SW480 (cell line): ENCODE data around the gene IL17RE.

ENCODE experiments used
- DNase-seq: peaks from one replicate; pipeline ENCODE4 v3.0.0-alpha.2; 2016; ENCODE audit warnings: low spot score

IL17RE gene

DNA sequence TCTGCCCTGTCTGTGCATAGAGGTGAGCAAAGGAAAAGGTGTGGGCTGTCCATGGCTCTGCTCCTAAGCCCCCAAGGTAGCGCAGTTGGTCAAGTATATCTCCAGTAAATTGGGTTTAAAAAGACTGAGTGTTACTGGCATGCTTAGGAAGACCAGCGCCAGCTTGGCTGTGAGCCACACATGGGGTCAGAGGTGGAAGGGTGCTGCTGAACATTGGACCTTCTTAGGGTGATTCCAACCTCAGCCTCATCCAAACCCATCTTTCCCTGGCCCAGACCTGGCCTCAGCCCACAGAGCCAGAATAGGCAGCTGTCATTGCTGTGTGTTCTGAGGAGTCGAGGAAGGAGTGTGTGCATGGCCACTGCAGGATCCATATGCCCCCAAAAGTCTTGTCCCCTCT, 5.6 kb downstream of the IL17RE start:
- no peak for DNase-seq

DNA sequence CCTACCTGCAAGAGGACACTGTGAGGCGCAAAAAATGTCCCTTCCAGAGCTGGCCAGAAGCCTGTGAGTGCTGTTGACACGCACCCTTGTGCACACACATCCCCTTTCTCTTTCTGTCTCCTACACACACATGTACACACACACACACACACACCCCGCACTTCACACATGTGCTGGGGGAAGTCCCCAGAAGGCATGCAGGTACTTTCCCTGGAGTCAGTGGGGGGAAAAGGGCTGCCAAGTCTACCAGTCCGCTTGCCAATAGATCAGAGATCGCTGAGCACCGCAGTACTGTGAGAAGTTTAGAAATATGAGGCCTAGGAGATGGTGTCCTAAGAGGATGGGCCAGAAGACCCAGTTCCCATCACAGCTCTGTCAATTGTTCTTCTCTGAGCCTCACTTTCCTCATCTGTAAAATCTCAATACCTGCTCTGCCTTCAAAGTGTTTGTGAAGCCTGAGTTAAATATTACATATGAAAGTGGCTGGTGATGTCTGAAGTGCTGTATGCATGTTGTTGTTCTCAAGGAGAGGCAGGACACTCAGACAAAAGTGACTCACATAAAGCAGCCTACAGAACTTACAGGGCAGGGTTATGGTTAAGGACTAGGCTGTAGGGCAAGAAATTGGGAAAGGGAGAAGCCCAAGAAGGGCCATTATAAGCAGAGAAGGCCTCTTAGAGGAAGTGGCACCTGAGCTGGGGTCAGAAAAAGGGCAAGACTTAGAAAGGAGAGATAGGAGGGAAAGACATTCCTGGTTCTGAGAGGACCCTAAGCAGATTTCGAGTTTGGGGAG, 6.8 kb downstream of the IL17RE start:
- DNase-seq: no peak

DNA sequence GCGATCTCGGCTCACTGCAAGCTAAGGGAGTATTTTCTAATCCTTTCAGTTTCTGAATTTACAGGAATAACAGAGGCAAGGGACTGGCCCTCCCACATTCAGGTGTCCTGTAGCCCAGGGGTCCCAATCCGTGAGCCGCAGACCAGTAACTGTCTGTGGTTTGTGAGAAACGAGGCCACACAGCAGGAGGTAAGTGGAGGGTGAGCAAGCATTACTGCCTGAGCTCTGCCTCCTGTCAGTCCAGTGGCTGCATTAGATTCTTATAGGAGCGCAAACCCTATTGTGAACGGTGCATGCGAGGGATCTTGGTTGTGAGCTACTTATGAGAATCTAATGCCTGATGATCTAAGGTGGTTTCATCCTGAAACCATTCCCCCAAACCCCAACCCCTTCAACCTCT, 9.2 kb downstream of the IL17RE start:
- no peak for DNase-seq

DNA sequence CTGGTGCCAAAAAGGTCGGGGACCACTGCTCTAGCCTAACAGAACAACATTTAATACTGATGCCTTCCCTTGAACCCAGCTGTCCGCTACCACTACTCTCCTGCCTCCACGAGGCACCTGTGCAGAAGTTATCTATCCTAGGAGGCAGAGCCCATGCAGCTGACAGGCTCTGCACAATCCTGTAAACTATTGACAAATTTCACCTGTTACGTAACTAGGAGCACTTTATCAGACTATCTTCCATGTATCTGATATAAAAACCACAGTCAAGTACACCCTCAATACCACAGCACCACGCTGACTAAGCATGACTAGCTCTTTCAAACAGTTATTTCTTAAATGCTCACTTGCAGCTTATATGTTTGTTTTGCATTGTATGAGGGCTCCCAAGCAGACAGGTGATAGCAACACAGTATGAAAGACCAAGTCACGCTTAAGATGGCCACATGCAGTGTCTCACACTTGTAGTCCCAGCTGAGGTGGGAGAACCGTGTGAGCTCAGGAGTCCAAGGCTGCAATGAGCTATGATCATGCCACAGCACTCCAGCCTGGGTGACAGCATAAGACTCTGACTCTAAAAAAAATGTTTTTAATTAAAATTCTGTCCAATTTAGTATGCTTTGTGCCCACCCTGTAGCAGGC, 9.8 kb downstream of the IL17RE start:
- no peak for DNase-seq

DNA sequence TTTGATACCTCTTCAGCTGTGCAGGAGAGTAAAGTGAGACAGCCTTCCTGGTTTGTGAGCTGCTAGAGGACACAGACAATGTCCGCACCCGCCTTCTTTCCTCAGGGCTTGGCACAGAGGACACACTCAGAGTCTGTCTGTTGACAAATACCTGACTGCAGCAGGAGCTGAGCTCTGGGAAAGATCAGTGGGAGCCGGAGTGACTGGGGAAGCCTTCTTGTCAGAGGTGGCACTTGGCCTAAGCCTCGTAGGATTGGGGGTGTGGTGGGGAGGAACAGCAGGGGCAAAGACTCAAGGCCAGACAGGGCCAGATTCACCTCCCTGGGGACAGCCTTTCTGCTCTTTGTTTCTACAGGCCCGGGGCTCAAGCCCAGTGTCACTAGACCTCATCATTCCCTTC, 11.0 kb downstream of the IL17RE start:
- no peak for DNase-seq

DNA sequence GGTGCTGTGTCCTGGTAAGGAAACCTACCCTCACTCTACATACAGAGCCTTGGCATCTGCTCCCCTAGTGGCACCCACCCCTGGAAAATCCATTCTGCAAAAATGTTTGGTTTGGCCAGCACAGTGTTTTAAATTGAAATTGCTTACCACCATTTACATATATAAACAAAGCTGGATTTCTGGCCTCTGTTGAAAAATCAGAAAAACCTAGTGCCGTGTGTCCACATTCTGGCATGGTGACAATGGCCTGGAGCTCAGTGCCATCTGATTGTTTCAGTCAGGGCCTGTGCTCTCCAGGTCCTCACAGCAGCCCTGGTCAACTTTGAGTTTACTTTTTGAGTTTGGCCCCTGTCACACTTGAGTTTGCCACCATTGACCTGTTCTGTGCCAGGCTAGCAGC, 11.4 kb downstream of the IL17RE start:
- DNase-seq: no peak

DNA sequence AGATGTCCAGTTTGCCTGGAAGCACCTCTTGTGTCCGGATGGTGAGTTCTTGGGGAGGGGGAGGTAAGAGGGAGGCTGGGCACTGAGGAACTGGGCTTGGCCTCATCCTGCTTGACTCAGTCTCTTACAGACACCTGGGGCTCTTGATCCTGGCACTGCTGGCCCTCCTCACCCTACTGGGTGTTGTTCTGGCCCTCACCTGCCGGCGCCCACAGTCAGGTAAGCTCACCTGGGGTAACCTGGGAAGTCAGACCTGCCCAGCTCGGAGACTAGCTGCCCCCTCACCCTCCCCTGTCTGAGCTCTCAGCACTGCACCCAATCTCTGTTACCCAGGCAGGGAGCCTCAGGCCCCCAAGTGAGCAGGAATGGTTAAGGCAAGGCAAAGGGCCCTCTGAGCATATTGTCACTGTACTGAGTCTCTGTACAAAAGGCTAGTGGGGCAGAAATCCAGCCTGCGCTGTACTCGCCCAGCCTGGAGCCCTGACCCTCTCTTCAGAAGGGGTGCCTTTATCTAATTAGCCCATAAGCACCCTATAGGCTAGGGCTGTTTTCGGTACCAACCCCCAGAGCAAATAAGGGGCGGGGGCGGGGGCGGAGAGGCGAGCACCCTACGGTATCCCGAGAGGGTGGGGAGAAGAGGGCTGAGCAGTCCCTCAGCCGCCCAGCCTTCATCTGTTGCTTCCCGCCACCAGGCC, 12.1 kb downstream of the IL17RE start:
- DNase-seq: no peak

DNA sequence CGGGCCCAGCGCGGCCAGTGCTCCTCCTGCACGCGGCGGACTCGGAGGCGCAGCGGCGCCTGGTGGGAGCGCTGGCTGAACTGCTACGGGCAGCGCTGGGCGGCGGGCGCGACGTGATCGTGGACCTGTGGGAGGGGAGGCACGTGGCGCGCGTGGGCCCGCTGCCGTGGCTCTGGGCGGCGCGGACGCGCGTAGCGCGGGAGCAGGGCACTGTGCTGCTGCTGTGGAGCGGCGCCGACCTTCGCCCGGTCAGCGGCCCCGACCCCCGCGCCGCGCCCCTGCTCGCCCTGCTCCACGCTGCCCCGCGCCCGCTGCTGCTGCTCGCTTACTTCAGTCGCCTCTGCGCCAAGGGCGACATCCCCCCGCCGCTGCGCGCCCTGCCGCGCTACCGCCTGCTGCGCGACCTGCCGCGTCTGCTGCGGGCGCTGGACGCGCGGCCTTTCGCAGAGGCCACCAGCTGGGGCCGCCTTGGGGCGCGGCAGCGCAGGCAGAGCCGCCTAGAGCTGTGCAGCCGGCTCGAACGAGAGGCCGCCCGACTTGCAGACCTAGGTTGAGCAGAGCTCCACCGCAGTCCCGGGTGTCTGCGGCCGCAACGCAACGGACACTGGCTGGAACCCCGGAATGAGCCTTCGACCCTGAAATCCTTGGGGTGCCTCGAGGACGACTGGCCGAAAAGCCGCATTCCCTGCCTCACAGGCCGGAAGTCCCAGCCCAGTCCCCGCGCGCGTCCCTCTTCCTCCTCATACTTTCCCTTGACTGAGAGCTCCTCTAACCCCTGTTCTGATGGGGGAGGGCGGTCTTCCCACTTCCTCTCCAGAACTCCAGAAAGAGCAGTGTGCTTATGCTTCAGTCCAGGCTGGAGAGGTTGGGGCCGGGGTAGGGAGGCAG, 12.8 kb downstream of the IL17RE start:
- peak; percentile 52 for DNase-seq

DNA sequence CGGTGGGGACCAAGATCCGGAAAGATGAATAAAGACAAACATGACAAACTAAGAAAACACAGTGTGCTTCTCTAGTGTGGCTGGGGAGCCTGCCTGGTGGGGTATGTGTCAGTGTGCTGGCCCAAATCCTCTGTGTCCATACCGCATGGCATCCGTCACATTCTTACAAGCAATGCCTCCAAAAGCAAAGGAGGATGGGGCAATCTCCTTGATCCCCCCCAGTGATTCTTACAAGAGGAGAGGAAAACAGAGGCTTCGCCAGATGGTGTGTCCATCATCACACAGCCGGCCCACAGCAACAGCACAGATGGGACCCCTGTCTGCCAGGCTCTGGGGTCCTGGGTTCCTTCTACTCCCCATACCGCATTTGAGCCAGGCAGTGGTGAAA, 13.7 kb downstream of the IL17RE start:
- DNase-seq: no peak

DNA sequence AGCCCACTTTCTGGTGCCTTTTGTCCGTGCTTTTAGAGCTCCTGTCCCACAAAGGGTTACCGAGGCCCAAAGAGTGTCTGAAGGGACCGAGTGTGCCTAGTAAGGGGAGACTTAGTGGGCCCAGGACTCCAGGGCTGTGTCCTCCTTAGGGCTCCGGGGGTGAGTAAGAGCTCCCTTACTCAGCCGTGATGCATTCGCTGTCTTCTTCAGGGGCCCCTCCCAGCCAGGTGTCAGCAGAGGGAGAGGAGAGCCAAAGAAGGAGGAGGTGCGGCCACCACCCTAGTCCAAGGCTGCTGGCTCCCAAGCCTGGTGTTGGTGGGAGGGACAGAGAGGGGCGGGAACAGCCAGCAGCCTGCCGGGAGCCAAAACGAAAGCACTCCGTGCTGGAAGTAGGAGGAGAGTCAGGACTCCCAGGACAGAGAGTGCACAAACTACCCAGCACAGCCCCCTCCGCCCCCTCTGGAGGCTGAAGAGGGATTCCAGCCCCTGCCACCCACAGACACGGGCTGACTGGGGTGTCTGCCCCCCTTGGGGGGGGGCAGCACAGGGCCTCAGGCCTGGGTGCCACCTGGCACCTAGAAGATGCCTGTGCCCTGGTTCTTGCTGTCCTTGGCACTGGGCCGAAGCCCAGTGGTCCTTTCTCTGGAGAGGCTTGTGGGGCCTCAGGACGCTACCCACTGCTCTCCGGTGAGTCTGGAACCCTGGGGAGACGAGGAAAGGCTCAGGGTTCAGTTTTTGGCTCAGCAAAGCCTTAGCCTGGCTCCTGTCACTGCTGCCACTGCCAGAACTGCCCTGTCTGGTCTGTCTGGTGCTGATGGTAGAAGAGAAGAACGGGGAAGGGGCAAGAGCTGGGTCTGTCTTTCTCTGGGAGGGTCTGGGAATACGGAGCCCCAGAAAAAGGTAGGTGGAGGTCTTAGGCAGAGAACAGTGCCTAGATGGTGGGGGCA, 14.4 kb downstream of the IL17RE start, which contains the start of gene IL17RC:
TSS of gene IL17RC (plus strand) at position 365 of the 947 bp plus-strand sequence. CDS start at position 583, 218 bp downstream.
- peak; percentile 85 for DNase-seq

DNA sequence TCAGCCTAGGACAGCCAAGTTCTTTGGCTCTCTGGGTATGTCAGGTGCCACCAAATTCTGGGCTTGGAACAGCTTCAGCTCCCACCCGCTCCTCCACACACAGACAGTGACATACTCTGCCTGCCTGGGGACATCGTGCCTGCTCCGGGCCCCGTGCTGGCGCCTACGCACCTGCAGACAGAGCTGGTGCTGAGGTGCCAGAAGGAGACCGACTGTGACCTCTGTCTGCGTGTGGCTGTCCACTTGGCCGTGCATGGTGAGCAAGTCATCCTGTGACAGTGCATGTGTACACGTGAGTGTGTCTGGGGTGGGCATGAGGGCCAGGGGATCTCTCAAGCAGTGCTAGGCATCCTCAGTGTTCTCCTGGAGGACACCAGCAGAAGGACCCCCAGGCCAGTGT, 15.2 kb downstream of the IL17RE start:
- no peak for DNase-seq

DNA sequence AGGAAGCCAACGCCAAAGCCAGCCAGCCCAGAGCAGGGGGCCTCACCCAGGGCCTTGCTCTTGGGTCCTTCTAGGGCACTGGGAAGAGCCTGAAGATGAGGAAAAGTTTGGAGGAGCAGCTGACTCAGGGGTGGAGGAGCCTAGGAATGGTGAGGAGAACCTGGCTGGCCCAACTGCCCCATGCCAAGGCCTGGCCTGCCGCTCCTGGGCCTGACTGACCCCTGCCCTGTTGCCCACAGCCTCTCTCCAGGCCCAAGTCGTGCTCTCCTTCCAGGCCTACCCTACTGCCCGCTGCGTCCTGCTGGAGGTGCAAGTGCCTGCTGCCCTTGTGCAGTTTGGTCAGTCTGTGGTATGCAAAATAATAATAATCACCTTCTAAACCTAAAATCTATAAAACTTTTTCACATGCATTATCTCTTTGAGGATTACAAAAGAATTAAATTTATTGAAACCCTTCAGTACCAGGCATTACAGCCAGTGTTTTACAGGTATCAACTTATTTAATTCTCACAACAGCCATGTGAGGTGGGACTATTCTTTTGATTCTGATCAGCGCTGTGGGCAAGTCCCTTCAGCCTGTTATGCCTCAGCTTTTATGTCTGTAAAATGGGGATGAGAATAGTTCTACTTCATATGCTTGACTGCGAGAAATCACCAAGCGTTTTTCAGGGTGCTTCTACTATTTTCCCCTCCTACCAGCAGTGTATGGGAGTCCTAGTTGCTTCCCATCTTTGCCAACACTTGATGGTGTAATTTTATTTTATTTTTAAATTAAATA, 15.8 kb downstream of the IL17RE start:
- DNase-seq: no peak

DNA sequence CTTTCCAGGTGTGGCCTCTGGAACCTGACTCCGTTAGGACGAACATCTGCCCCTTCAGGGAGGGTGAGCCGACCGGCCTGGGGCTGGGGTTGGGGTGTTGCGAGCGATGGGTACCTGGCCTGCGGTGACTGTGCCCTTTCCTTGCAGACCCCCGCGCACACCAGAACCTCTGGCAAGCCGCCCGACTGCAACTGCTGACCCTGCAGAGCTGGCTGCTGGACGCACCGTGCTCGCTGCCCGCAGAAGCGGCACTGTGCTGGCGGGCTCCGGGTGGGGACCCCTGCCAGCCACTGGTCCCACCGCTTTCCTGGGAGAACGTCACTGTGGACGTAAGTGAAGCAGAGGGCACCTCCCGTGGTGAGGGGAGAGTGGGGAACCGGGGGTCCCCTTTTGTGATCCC, 25.5 kb downstream of the IL17RE start:
- no peak for DNase-seq

DNA sequence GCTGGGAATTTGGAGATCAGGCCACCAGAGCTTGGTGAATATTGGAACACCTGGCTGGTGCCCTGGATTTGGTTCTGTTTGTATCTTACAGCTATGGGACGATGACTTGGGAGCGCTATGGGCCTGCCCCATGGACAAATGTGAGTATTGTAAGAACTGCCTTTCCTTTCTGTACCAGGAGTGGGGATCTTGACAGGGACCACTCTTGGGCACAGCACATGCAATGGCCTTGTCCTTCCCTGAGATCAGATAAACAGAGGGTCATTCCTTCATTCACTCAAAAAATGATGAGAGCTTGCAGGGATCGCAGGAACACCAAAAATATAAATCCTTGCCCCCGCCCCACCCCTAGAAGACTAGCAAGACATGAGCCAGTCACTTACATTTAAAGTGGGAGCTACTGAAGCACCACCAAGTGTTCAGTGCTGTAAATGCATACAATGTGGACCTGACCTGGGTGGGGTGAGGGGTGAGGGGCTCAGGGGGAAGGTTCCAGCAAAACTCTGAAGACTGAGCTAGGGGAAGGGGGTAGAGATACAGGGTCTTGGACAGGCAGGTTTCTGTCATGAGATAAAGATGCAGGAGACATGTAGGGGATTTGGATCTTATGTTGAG, 28.3 kb downstream of the IL17RE start:
- DNase-seq: no peak

DNA sequence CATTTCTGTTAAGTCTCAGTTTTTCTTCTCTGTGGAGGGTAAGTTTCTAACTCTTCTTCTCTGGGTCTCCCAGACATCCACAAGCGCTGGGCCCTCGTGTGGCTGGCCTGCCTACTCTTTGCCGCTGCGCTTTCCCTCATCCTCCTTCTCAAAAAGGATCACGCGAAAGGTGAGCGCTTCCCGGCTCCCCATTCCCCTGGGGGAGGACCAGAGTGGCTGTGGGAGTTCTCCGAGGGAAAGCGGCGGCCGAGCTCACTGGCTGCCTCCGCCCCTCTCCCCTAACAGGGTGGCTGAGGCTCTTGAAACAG, 29.8 kb downstream of the IL17RE start:
- DNase-seq: no peak

DNA sequence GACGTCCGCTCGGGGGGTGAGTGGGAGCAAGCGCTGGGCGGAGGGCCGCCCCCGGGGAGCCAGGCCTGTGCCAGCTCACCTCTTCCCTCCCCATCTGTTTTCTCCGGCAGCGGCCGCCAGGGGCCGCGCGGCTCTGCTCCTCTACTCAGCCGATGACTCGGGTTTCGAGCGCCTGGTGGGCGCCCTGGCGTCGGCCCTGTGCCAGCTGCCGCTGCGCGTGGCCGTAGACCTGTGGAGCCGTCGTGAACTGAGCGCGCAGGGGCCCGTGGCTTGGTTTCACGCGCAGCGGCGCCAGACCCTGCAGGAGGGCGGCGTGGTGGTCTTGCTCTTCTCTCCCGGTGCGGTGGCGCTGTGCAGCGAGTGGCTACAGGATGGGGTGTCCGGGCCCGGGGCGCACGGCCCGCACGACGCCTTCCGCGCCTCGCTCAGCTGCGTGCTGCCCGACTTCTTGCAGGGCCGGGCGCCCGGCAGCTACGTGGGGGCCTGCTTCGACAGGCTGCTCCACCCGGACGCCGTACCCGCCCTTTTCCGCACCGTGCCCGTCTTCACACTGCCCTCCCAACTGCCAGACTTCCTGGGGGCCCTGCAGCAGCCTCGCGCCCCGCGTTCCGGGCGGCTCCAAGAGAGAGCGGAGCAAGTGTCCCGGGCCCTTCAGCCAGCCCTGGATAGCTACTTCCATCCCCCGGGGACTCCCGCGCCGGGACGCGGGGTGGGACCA, 30.4 kb downstream of the IL17RE start:
- DNase-seq: peak; percentile 80

DNA sequence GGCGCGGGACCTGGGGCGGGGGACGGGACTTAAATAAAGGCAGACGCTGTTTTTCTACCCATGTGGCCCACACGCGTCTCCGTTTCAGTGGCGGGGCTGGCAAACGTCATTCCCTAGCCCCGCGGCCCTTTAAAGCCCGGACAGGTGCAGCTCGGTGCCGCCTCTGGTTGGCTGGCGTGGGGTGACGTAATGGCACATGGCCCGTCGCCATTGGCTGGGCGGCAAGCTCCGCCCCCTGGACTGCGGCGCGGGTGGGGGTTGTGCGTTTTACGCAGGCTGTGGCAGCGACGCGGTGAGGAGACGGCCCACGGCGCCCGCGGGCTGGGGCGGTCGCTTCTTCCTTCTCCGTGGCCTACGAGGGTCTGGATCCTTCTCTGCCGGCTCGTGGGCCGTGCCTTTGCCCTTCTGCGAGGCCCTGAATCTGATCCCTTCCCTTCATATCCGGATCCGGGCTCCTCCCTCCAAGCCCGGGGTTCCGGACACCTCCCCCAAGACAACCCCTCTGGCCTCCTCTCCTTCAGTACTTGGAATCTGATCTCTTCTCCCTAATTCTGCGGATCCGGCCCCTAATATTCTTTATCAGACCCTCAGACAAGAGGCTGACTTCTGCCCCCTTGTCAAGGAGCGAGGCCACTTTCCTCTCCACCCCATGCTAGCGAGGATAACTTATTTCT, 31.1 kb downstream of the IL17RE start, which contains the start of gene CRELD1:
TSS of gene CRELD1 (plus strand) at position 274 of the 674 bp plus-strand sequence. CDS start 605 bp downstream, outside the sequence.
- peak; percentile 96 for DNase-seq

DNA sequence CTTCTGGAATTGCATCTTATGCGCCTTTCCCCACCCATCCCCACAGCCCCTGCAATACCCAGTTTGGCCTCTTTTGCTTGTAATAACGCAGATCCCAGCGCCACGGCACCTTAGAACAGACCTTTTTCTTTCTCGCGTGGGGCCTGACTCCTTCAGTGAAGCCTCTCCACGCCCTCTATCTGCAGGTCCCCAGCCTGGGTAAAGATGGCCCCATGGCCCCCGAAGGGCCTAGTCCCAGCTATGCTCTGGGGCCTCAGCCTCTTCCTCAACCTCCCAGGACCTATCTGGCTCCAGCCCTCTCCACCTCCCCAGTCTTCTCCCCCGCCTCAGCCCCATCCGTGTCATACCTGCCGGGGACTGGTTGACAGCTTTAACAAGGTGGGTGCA, 31.6 kb downstream of the IL17RE start:
- DNase-seq: no peak
